Caco-2 (cell line): Measurements from ENCODE around the gene CLIC4. TPM values are rescaled to one million over a fixed set of nuclear protein-coding genes. Genes with fewer than 3 reads are reported as not detected.

ENCODE experiments used
- BruUV-seq: library from RNA; stranded (reverse); fragments of 400-500 nt; replicated peaks from 2 replicates; lab custom pipeline; 2021; lab: Mats Ljungman, UMichigan
- CTCF ChIA-PET: fragments of 300-600 bp; sonication (Branson Sonifier 250); formaldehyde crosslinking; loops from one replicate; lab custom pipeline; 2022; ENCODE audit warnings: antibody characterized with exemption; lab: Charles Lee
- POLR2A ChIA-PET: fragments of 300-600 bp; sonication (Branson Sonifier 250); formaldehyde crosslinking; loops from one replicate; lab custom pipeline; 2022; ENCODE audit warnings: antibody characterized with exemption; lab: Charles Lee
- DNase-seq, 2 experiments: peaks; one replicate each; pipeline versions ENCODE4 v3.0.0 to v3.0.0-alpha.2; 2020 to 2022
- H3K27me3 ChIP-seq: replicated peaks from 2 replicates; pipeline ENCODE4 v1.6.0; 2011; ENCODE audit warnings: low read length; ENCODE audit not compliant: control insufficient read depth, insufficient read depth
- H3K36me3 ChIP-seq: 2 replicates; pipeline ENCODE4 v1.5.1; 2011; ENCODE audit warnings: low read length; ENCODE audit not compliant: control insufficient read depth, insufficient read depth
- H3K4me1 ChIP-seq: fragments of 250-450 bp; sonication (Bioruptor Pico); 2 replicates; pipeline ENCODE4 v1.5.1; 2020; ENCODE audit warnings: mild to moderate bottlenecking
- H3K4me3 ChIP-seq: 2 replicates; pipeline ENCODE4 v1.5.1; 2011; ENCODE audit warnings: low read depth, mild to moderate bottlenecking, control low read depth, low read length
- H3K9me3 ChIP-seq: fragments of 250-450 bp; sonication (Bioruptor Pico); 2 replicates; pipeline ENCODE4 v1.5.1; 2020; ENCODE audit warnings: mild to moderate bottlenecking, moderate library complexity
- H3K27ac Mint-ChIP-seq: one replicate; pipeline ENCODE4 v1.8.0; 2022; ENCODE audit warnings: mixed read lengths; ENCODE audit not compliant: unreplicated experiment
- H3K27me3 Mint-ChIP-seq: one replicate; pipeline ENCODE4 v1.8.0; 2022; ENCODE audit warnings: mixed read lengths; ENCODE audit not compliant: insufficient read depth, unreplicated experiment
- H3K36me3 Mint-ChIP-seq: one replicate; pipeline ENCODE4 v1.8.0; 2022; ENCODE audit warnings: mild to moderate bottlenecking, mixed read lengths; ENCODE audit not compliant: insufficient read depth, unreplicated experiment
- H3K4me1 Mint-ChIP-seq: one replicate; pipeline ENCODE4 v1.8.0; 2022; ENCODE audit warnings: low read depth, mixed read lengths; ENCODE audit not compliant: unreplicated experiment
- H3K4me3 Mint-ChIP-seq: one replicate; pipeline ENCODE4 v1.8.0; 2022; ENCODE audit warnings: mild to moderate bottlenecking, moderate library complexity, mixed read lengths; ENCODE audit not compliant: unreplicated experiment
- H3K9me3 Mint-ChIP-seq: one replicate; pipeline ENCODE4 v1.8.0; 2022; ENCODE audit warnings: mixed read lengths; ENCODE audit not compliant: unreplicated experiment
- CTCF ChIP-seq, 2 experiments: fragments of 200-600 bp in 1 of 2; IDR thresholded peaks; 1 replicate in 1 of 2; 2 replicates in 1 of 2; pipeline versions ENCODE4 v1.5.1 to v1.8.0; 2011 to 2022; ENCODE audit warnings: antibody characterized with exemption in 1 of 2, control low read depth in 1 of 2, inconsistent platforms in 1 of 2, low read depth in 1 of 2, low read length in 1 of 2, mild to moderate bottlenecking in 1 of 2, moderate library complexity in 1 of 2; ENCODE audit not compliant: insufficient read depth in 1 of 2, severe bottlenecking in 1 of 2, unreplicated experiment in 1 of 2
- intact Hi-C: fragments of 100-400 bp; cut with micrococcal nuclease; formaldehyde crosslinking; loops from one replicate; pipeline ENCODE4 v1.10.0; 2022; ENCODE audit not compliant: unreplicated experiment
- total RNA-seq: library from RNA; stranded (reverse); gene quantifications from 2 replicates; pipeline ENCODE4 v1.2.3, GENCODE V29; 2022

Gene CLIC4
- total RNA-seq, 1 experiment from 2014 or later, result 140 TPM

- Histone ChIP-seq H3K9me3 (no peaks in the 10 kb centered on the region), H3K36me3 (no peaks in the 10 kb centered on the region), H3K27me3 (no peaks in the 10 kb centered on the region), H3K4me3 (no peak overlapping the region), H3K4me1 (no peaks in the 10 kb centered on the region)
- ChIA-PET POLR2A (no interaction called here), CTCF (interaction anchor here (0.6 kb wide), 1 partner anchor 214 kb away, joined by 4 read pairs; no protein-coding TSS in a partner anchor)
- Mint-ChIP-seq H3K27ac (no peak overlapping the region), H3K4me3 (no peak overlapping the region), H3K9me3 (no peaks in the 10 kb centered on the region), H3K36me3 (peaks cover 29% of the 10 kb centered on the region), H3K27me3 (no peaks in the 10 kb centered on the region), H3K4me1 (peaks cover 7% of the 10 kb centered on the region)
- no peak for TF ChIP-seq CTCF (IDR thresholded peaks at IDR 0.05; ENCODE audit: insufficient read depth in 1 of 2, low read depth in 1 of 2, low read length in 1 of 2, severe bottlenecking in 1 of 2, unreplicated experiment in 1 of 2)
- no peak for DNase-seq
- intact Hi-C loops, result loop anchor here (5.0 kb wide), 2 partner anchors 43 to 82 kb away; no protein-coding TSS in a partner anchor
- BruUV-seq, result no TSS peak
Observed at GRCh38 chr1:24749886-24750285, 4.6 kb downstream of the CLIC4 start.

DNA sequence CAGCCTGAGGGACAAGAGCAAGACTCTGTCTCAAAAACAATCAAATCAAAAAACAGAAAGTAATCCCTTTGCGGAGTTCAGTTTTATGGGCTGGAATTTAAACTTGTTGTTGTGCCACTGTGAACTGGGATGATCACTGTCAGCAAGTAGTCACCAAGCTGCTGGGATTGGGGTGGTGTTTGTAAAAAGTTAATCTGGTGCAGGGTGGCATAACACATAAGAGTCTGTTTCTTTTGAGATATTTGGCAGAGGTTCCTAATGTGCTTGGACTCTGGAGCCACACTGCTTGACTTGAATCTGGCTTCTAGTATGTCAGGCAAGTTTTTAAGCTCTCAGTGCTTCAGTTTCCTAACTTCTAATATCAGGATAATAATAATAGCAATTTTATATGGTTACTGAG, 6.6 kb downstream of the CLIC4 start:
- H3K9me3 ChIP-seq, result no peaks in the 10 kb centered on the region
- no peak overlapping the region for H3K4me3 Mint-ChIP-seq
- no peak overlapping the region for H3K27ac Mint-ChIP-seq
- H3K27me3 Mint-ChIP-seq, result no peaks in the 10 kb centered on the region
- no peak for DNase-seq
- TF ChIP-seq CTCF (IDR thresholded peaks at IDR 0.05; ENCODE audit: insufficient read depth in 1 of 2, low read depth in 1 of 2, low read length in 1 of 2, severe bottlenecking in 1 of 2, unreplicated experiment in 1 of 2), result no peak
- H3K4me1 ChIP-seq, result no peaks in the 10 kb centered on the region
- H3K4me1 Mint-ChIP-seq, result peaks cover 7% of the 10 kb centered on the region
- no peak overlapping the region for H3K4me3 ChIP-seq
- ChIA-PET POLR2A (no interaction called here), CTCF (no interaction called here)
- H3K36me3 ChIP-seq, result no peaks in the 10 kb centered on the region
- BruUV-seq, result no TSS peak
- intact Hi-C loops, result no loop called here
- no peaks in the 10 kb centered on the region for H3K9me3 Mint-ChIP-seq
- no peaks in the 10 kb centered on the region for H3K27me3 ChIP-seq
- peaks cover 20% of the 10 kb centered on the region for H3K36me3 Mint-ChIP-seq

DNA sequence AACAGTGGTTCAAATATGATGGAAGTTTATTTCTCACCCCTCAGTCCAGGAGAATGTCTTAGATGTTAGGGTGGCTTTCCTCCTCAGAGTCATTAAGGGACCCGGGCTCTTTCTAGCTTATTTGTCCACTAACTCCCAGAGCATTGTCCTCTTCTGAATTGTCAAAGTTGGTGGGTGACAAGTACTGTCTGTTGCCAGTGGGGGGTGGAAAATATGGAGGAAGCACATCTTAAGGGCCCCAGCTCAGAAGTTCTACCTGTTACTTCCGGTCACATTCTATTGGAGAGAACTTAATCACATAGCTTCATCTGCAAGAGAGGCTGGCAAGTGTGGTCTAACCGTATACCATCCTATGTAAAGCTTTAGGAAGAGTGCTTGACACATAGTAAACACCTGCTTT, 7.1 kb downstream of the CLIC4 start:
- Histone ChIP-seq H3K4me3 (no peak overlapping the region), H3K36me3 (no peaks in the 10 kb centered on the region), H3K27me3 (no peaks in the 10 kb centered on the region), H3K4me1 (no peaks in the 10 kb centered on the region), H3K9me3 (no peaks in the 10 kb centered on the region)
- DNase-seq, result no peak
- H3K36me3 Mint-ChIP-seq, result peaks cover 15% of the 10 kb centered on the region
- no peak overlapping the region for H3K4me3 Mint-ChIP-seq
- no peaks in the 10 kb centered on the region for H3K27me3 Mint-ChIP-seq
- intact Hi-C loops, result no loop called here
- ChIA-PET CTCF (no interaction called here), POLR2A (no interaction called here)
- no peaks in the 10 kb centered on the region for H3K9me3 Mint-ChIP-seq
- TF ChIP-seq CTCF (IDR thresholded peaks at IDR 0.05; ENCODE audit: insufficient read depth in 1 of 2, low read depth in 1 of 2, low read length in 1 of 2, severe bottlenecking in 1 of 2, unreplicated experiment in 1 of 2), result no peak
- peaks cover 7% of the 10 kb centered on the region for H3K4me1 Mint-ChIP-seq
- BruUV-seq, result no TSS peak
- H3K27ac Mint-ChIP-seq, result no peak overlapping the region
